ENCODE results near the gene NSUN2. TPM values are rescaled to one million over a fixed set of nuclear protein-coding genes. Genes with fewer than 3 reads are reported as not detected.

NSUN2 gene
- total and polyA plus RNA-seq, 7 donors: 29.3 to 54.4 (median 31.9) TPM

DNA sequence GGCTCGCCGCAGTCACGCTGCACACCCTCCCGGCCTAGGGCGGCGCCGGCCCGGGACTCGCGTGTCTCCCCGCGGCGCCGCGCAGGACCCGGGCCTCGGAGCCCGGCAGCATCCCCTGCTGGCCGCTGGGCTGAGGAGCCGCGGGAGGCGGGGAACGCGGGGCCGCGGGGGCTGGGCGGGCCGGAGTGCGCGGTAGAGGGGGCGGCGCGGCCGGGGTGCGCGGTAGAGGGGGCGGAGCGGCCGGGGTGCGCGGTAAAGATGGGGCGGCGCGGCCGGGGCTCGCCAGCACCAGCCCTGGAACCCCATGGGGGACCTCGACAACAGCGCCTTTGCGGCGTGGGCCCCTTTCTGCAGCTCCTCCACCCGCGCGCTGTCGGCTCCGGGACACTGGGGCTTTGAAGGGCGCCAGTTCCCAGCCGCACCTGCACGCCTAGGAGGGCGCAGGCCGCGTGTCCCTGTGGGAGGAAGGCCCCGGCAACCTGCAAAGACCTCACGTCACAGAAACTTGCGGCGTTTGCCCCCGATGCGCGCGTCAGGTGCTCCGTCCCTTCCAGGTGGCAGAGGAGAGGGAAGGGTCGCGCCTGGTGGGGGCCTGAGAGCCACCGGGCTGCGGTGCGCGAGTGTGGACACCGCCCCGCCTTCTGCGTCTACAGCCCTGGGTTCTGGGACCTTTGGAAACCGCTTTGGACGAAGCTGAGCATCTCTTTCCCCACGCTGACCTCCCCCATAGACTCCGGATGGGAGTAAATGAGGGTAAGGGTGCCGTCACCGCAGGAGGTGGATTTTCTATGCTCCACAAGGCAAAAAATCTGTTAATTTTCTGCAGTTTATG, 49.6 kb downstream of the NSUN2 start:
- Histone ChIP-seq H3K27me3 (peaks cover 0 to 4% (median 0%) of the 10 kb centered on the region in 3 donors), H3K4me3 (peak overlapping the region; percentile 28 to 56 (median 47)), H3K27ac (peak overlapping the region in 2 of 4 donors; percentile 23 to 36), H3K9me3 (no peaks in the 10 kb centered on the region), H3K4me1 (peaks cover 0 to 12% (median 10%) of the 10 kb centered on the region in 4 donors), H3K36me3 (no peaks in the 10 kb centered on the region)
- WGBS, 2 donors: 5% methylated on average over 85 of the region's 85 CpGs
- TF ChIP-seq POLR2AphosphoS5 (IDR thresholded peaks at IDR 0.05): no peak
- TF ChIP-seq CTCF (IDR thresholded peaks at IDR 0.05): peak in 2 of 4 experiments; percentile 19 to 54
- TF ChIP-seq EP300 (IDR thresholded peaks at IDR 0.05): no peak
- TF ChIP-seq POLR2A (IDR thresholded peaks at IDR 0.05): no peak
- intact Hi-C loops (cut with DNase I): loop anchor here (2.0 kb wide), 2 partner anchors 204 to 1086 kb away; partner anchors contain the start of gene MED10
- no peak for DNase-seq

GRCh38 chr5:6582507-6583048, 50.3 kb downstream of the NSUN2 start:
- Histone ChIP-seq H3K4me3 (peak overlapping the region in 3 of 4 donors; percentile 39 to 56 (median 55)), H3K36me3 (no peaks in the 10 kb centered on the region), H3K27me3 (peaks cover 0 to 4% (median 0%) of the 10 kb centered on the region in 3 donors), H3K9me3 (no peaks in the 10 kb centered on the region), H3K4me1 (peaks cover 0 to 12% (median 10%) of the 10 kb centered on the region in 4 donors), H3K27ac (peak overlapping the region in 1 of 4 donors; percentile 36)
- intact Hi-C loops (cut with DNase I): loop anchor here (2.0 kb wide), 2 partner anchors 204 to 1086 kb away; partner anchors contain the start of gene MED10
- DNase-seq: no peak
- WGBS, 2 donors: 16 to 46% methylated on average over 30 of the region's 30 CpGs
- TF ChIP-seq EP300 (IDR thresholded peaks at IDR 0.05): no peak
- no peak for TF ChIP-seq CTCF (IDR thresholded peaks at IDR 0.05)
- no peak for TF ChIP-seq POLR2AphosphoS5 (IDR thresholded peaks at IDR 0.05)
- TF ChIP-seq POLR2A (IDR thresholded peaks at IDR 0.05): no peak

DNA sequence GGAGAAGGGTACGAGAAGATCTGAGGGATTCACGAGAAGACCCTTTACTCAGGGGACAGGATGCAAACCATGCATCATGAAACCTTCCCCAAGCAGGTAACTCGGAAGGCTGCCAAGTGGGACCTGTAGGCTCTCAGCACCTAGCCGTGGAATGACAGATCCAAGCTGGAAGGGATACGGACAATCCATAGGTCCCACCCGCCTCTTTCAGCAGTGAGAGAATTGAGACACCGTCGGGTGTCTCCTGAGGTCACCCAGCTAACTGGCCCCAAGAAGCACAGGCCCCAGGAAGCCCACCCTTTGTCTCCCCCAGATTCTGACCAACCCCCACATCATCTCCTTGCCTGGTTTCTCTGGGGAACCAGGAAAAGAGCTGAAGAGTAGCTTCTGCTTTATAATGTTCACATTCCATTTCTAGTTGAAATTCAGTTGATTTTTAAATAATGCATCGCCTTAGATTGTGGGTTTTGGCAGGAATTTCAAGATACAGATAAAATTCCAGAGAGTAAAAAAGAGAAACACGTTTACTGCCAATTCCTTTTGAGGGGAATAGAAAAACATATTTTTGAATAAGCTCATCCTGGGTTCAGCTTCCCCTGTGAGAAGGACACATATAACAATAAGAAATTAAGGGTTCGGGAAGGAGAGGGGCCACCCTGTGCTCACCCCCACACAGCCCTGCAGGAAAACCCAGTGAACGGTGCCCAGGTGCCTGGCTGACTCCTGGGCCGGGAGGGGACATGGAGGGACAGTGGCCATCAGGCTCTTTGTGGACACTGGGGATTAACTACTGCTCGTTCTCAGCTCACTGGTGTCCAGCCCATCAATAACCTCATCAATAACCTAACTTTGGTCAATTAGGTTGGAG, 51.1 kb downstream of the NSUN2 start:
- H3K4me1 ChIP-seq: peaks cover 0 to 12% (median 10%) of the 10 kb centered on the region in 4 donors
- H3K27ac ChIP-seq: no peak overlapping the region
- intact Hi-C loops (cut with DNase I): loop anchor here (2.0 kb wide), 2 partner anchors 203 to 1085 kb away; partner anchors contain the start of gene MED10
- H3K36me3 ChIP-seq: no peaks in the 10 kb centered on the region
- no peak for TF ChIP-seq POLR2AphosphoS5 (IDR thresholded peaks at IDR 0.05)
- TF ChIP-seq POLR2A (IDR thresholded peaks at IDR 0.05): no peak
- no peak for TF ChIP-seq EP300 (IDR thresholded peaks at IDR 0.05)
- TF ChIP-seq CTCF (IDR thresholded peaks at IDR 0.05): no peak
- H3K27me3 ChIP-seq: peaks cover 0 to 4% (median 0%) of the 10 kb centered on the region in 3 donors
- no peak overlapping the region for H3K4me3 ChIP-seq
- no peaks in the 10 kb centered on the region for H3K9me3 ChIP-seq
- WGBS, 2 donors: 84% methylated on average over 14 of the region's 14 CpGs
- DNase-seq: no peak

DNA sequence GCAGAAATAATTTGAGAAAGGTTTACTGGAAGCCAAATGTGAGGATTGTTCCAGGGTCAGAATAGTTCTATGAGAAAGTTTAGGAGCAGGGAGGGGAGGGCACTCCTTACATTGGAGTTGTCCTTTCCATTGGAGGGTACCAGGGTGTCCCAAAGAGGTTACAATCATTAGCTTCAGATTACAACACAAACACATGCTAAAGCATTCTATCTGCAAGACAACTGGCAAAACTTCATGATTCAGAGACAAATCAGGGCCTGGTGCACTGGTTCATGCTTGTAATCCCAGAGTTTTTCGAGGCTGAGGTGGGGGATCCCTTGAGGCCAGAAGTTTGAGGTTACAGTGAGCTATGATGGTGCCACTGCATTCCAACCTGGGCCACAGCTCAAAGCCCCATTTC, 51.8 kb downstream of the NSUN2 start:
- DNase-seq: no peak
- WGBS, 2 donors: 82 to 93% methylated on average over 1 of the region's 1 CpG
- H3K9me3 ChIP-seq: no peaks in the 10 kb centered on the region
- H3K4me1 ChIP-seq: peaks cover 0 to 12% (median 10%) of the 10 kb centered on the region in 4 donors
- TF ChIP-seq POLR2AphosphoS5 (IDR thresholded peaks at IDR 0.05): no peak
- TF ChIP-seq EP300 (IDR thresholded peaks at IDR 0.05): no peak
- no peak for TF ChIP-seq POLR2A (IDR thresholded peaks at IDR 0.05)
- no peak for TF ChIP-seq CTCF (IDR thresholded peaks at IDR 0.05)
- peaks cover 0 to 4% (median 0%) of the 10 kb centered on the region in 3 donors for H3K27me3 ChIP-seq
- H3K36me3 ChIP-seq: no peaks in the 10 kb centered on the region
- no peak overlapping the region for H3K27ac ChIP-seq
- H3K4me3 ChIP-seq: no peak overlapping the region
- intact Hi-C loops (cut with DNase I): no loop called here
